ENCODE data around the gene PNMT. TPM values are rescaled to one million over a fixed set of nuclear protein-coding genes. Genes with fewer than 3 reads are reported as not detected.

Gene PNMT
- total and polyA plus RNA-seq, 2 donors (not counting 3 experiments of a cell fraction or from before 2014, with no cell fraction given) = 0.11 TPM; not detected in 1

- no peak overlapping the region for H3K4me2 ChIP-seq (ENCODE audit: insufficient read depth, low read length)
- H2AFZ ChIP-seq (ENCODE audit: low read depth, low read length) = no peak overlapping the region
- intact Hi-C loops (cut with micrococcal nuclease) = no loop called here
- BruUV-seq (replicated peaks) = no TSS peak
- no peaks in the 10 kb centered on the region for H4K20me1 ChIP-seq (replicated peaks; ENCODE audit: control insufficient read depth, extremely low read depth, insufficient read depth, low read length)
- H3K4me1 ChIP-seq (ENCODE audit: control insufficient read depth, extremely low read depth, insufficient read depth, low read length) = peaks cover 22% of the 10 kb centered on the region
- ChIA-PET CTCF (interaction anchor here (0.6 to 5.2 kb wide), 5 partner anchors 13 to 462 kb away, joined by 3 to 25 read pairs (median 5); no protein-coding TSS in a partner anchor), POLR2A (no interaction called here)
- H3K4me3 ChIP-seq (replicated peaks in 1 of 3; ENCODE audit: insufficient read depth in 1 of 3, low read depth in 1 of 3, low read length in 3 of 3) = no peak overlapping the region
- H3K36me3 ChIP-seq (ENCODE audit: control insufficient read depth in 2 of 2, extremely low read depth in 1 of 2, insufficient read depth in 2 of 2, low read length in 2 of 2) = no peaks in the 10 kb centered on the region
- TF ChIP-seq CTCF (IDR thresholded peaks at IDR 0.05; ENCODE audit: extremely low read depth in 1 of 2, insufficient read depth in 1 of 2, low read depth in 1 of 2, low read length in 2 of 2) (no peak), POLR2A (IDR thresholded peaks at IDR 0.05; ENCODE audit: low read depth, low read length) (no peak), FOS (IDR thresholded peaks at IDR 0.05; ENCODE audit: borderline replicate concordance, insufficient read depth, low read length) (no peak), MYC (IDR thresholded peaks at IDR 0.05; ENCODE audit: low read depth, low read length) (no peak), MAX (IDR thresholded peaks at IDR 0.05; ENCODE audit: insufficient read depth, insufficient read length) (no peak)
- DNase-seq (ENCODE audit: low read depth, low spot score) (no peak), FAIRE-seq (no peak)
- dilution Hi-C loops (cut with MboI; ENCODE audit: extremely low pct_ligation_motif_present, low sequenced_read_pairs) = no loop called here
- peaks cover 26% of the 10 kb centered on the region for H3K79me2 ChIP-seq (ENCODE audit: control insufficient read depth, insufficient read depth, low read length)
- no peaks in the 10 kb centered on the region for H3K9me3 ChIP-seq (replicated peaks; ENCODE audit: control insufficient read depth, insufficient read depth, low read length)
- H3K9me1 ChIP-seq (replicated peaks; ENCODE audit: control insufficient read depth, extremely low read depth, insufficient read depth, low read length) = no peaks in the 10 kb centered on the region
- H3K27me3 ChIP-seq (ENCODE audit: control insufficient read depth in 2 of 2, insufficient read depth in 2 of 2, low read length in 2 of 2) = no peaks in the 10 kb centered on the region
- H3K9ac ChIP-seq (replicated peaks; ENCODE audit: extremely low read depth, insufficient read depth, low read length) = no peak overlapping the region
- no peak overlapping the region for H3K27ac ChIP-seq (ENCODE audit: insufficient read depth, low read depth, low read length)
Observed at GRCh38 chr17:39641097-39641496, 27.2 kb upstream of the PNMT start.

DNA sequence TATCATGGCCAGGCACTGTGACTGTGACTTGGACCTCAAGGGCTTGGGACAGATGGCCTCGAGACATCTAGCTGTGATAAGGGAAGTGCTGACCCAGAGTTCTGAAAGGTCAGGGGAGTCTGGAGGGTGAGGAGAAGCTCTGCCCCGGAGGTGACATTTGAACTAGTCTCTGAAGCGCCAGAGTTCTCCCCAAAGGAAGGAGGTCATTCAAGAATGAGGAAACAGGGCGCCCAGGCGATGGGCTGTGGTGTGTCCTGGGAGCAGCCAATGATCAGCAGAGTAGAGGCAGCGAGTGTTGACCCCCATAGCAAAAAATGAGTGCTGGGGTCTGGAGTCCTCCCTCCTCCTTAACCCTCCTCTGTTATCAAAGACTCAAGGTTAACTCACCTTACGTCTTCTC, 26.4 kb upstream of the PNMT start:
- ChIA-PET CTCF (interaction anchor here (0.6 to 5.2 kb wide), 4 partner anchors 12 to 463 kb away, joined by 5 to 25 read pairs (median 10); no protein-coding TSS in a partner anchor), POLR2A (no interaction called here)
- no peaks in the 10 kb centered on the region for H3K27me3 ChIP-seq (ENCODE audit: control insufficient read depth in 2 of 2, insufficient read depth in 2 of 2, low read length in 2 of 2)
- TF ChIP-seq CTCF (IDR thresholded peaks at IDR 0.05; ENCODE audit: extremely low read depth in 1 of 2, insufficient read depth in 1 of 2, low read depth in 1 of 2, low read length in 2 of 2) = no peak
- TF ChIP-seq MYC (IDR thresholded peaks at IDR 0.05; ENCODE audit: low read depth, low read length) = no peak
- TF ChIP-seq POLR2AphosphoS5 (IDR thresholded peaks at IDR 0.05; ENCODE audit: insufficient read depth, low read depth, low read length) = no peak
- no peak for TF ChIP-seq EZH2 (IDR thresholded peaks at IDR 0.05; ENCODE audit: borderline replicate concordance, low read depth, low read length, severe bottlenecking)
- no peak for TF ChIP-seq POLR2A (IDR thresholded peaks at IDR 0.05; ENCODE audit: low read depth, low read length)
- no peak for TF ChIP-seq MAX (IDR thresholded peaks at IDR 0.05; ENCODE audit: insufficient read depth, insufficient read length)
- TF ChIP-seq GATA2 (IDR thresholded peaks at IDR 0.05; ENCODE audit: insufficient read depth, insufficient read length, low read depth, low read length) = no peak
- TF ChIP-seq FOS (IDR thresholded peaks at IDR 0.05; ENCODE audit: borderline replicate concordance, insufficient read depth, low read length) = no peak
- TF ChIP-seq JUN (IDR thresholded peaks at IDR 0.05; ENCODE audit: borderline replicate concordance, insufficient read depth, insufficient read length, low read depth) = no peak
- H3K4me3 ChIP-seq (replicated peaks in 1 of 3; ENCODE audit: insufficient read depth in 1 of 3, low read depth in 1 of 3, low read length in 3 of 3) = no peak overlapping the region
- no peak for DNase-seq (ENCODE audit: low read depth, low spot score)
- H3K9me3 ChIP-seq (replicated peaks; ENCODE audit: control insufficient read depth, insufficient read depth, low read length) = no peaks in the 10 kb centered on the region
- no peaks in the 10 kb centered on the region for H4K20me1 ChIP-seq (replicated peaks; ENCODE audit: control insufficient read depth, extremely low read depth, insufficient read depth, low read length)
- H3K27ac ChIP-seq (ENCODE audit: insufficient read depth, low read depth, low read length) = no peak overlapping the region
- dilution Hi-C loops (cut with MboI; ENCODE audit: extremely low pct_ligation_motif_present, low sequenced_read_pairs) = no loop called here
- H3K4me1 ChIP-seq (ENCODE audit: control insufficient read depth, extremely low read depth, insufficient read depth, low read length) = peaks cover 19% of the 10 kb centered on the region
- no peak for FAIRE-seq
- no peak overlapping the region for H3K9ac ChIP-seq (replicated peaks; ENCODE audit: extremely low read depth, insufficient read depth, low read length)
- BruUV-seq (replicated peaks) = no TSS peak
- H3K79me2 ChIP-seq (ENCODE audit: control insufficient read depth, insufficient read depth, low read length) = peaks cover 26% of the 10 kb centered on the region
- H2AFZ ChIP-seq (ENCODE audit: low read depth, low read length) = no peak overlapping the region
- no peaks in the 10 kb centered on the region for H3K9me1 ChIP-seq (replicated peaks; ENCODE audit: control insufficient read depth, extremely low read depth, insufficient read depth, low read length)
- H3K4me2 ChIP-seq (ENCODE audit: insufficient read depth, low read length) = no peak overlapping the region
- H3K36me3 ChIP-seq (ENCODE audit: control insufficient read depth in 2 of 2, extremely low read depth in 1 of 2, insufficient read depth in 2 of 2, low read length in 2 of 2) = no peaks in the 10 kb centered on the region
- intact Hi-C loops (cut with micrococcal nuclease) = no loop called here

All from endothelial cell of umbilical vein (primary cell).